GM12875 (cell line): ENCODE results near the gene PLCB3.

Experiments
- H3K4me3 ChIP-seq: one replicate; pipeline ENCODE4 v1.5.1; 2011; ENCODE audit warnings: low read depth, low read length, control low read depth
- TF ChIP-seq, protein P1 (sequence below): IDR thresholded peaks from 2 replicates; pipeline ENCODE4 v1.5.1; 2011; ENCODE audit warnings: low read depth, mild to moderate bottlenecking, control low read depth, inconsistent platforms, low read length, moderate library complexity, borderline replicate concordance; ENCODE audit not compliant: insufficient read depth

Gene PLCB3

DNA sequence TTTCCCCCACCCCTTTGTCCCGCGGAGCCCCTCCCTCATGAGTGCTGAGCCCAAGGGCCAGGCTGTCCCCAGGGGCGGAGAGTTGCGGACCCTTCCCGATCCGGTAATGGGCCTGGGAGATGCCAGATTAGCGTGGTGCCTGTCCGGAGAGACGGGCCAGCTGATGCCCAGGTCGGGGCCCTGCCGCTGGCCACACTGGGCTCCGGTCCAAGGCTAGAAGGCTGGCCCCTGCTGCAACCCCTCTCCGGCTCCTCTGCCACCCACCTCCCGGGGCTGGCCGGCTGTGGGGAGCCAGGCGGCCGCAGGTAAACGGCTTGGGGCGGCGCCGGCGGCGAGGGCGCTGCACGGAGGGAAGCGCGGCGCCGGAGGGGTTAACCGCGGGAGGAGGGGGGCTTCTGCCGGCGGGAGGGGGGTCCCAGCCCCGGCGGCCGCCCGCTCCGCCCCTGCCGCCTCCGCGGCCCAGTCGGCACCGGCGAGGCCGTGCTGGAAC is 40.0 kb downstream of the PLCB3 start, which contains the start of gene KCNK4:
Gene KCNK4 (plus strand): TSS at position 41 of the 490 bp plus-strand sequence. CDS start 1,717 bp downstream, outside the sequence.
- TF ChIP-seq, protein P1, sequence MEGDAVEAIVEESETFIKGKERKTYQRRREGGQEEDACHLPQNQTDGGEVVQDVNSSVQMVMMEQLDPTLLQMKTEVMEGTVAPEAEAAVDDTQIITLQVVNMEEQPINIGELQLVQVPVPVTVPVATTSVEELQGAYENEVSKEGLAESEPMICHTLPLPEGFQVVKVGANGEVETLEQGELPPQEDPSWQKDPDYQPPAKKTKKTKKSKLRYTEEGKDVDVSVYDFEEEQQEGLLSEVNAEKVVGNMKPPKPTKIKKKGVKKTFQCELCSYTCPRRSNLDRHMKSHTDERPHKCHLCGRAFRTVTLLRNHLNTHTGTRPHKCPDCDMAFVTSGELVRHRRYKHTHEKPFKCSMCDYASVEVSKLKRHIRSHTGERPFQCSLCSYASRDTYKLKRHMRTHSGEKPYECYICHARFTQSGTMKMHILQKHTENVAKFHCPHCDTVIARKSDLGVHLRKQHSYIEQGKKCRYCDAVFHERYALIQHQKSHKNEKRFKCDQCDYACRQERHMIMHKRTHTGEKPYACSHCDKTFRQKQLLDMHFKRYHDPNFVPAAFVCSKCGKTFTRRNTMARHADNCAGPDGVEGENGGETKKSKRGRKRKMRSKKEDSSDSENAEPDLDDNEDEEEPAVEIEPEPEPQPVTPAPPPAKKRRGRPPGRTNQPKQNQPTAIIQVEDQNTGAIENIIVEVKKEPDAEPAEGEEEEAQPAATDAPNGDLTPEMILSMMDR, result no peak
- no peak within 1 kb of the TSS for H3K4me3 ChIP-seq

GRCh38 chr11:64291752-64292459 is 40.6 kb downstream of the PLCB3 start:
- TF ChIP-seq, protein P1, result no peak
- no peak overlapping the region for H3K4me3 ChIP-seq

DNA sequence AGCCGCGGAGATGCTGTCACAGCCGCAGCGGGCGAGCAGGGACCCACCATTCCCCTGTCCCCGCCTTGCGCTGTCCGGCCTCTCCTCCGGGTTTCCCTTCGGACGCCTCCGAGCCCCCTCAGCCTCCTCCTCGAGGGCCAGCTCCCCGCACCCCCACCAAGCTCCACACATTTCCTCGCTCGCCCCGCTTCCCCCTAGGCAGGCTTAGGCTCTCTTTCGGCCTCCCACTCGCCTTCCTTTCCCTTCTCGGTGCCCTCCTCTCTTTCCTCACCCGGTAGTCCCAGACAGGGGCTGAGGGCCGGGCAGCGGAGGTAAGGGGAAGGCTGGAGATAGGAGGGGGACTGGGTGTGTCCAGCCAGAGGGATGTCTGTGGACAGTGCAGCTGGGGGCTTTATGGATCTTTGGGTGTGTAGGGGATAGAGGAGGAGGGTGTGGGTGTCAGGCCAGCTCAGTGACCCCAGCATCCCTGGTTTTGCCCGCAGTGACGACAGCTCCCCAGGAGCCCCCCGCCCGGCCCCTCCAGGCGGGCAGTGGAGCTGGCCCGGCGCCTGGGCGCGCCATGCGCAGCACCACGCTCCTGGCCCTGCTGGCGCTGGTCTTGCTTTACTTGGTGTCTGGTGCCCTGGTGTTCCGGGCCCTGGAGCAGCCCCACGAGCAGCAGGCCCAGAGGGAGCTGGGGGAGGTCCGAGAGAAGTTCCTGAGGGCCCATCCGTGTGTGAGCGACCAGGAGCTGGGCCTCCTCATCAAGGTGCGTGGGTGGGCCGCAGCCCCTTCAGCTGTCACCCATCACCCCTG is 41.3 kb downstream of the PLCB3 start:
- no peak overlapping the region for H3K4me3 ChIP-seq
- TF ChIP-seq, protein P1, result no peak

- TF ChIP-seq, protein P1, result no peak
- H3K4me3 ChIP-seq, result no peak overlapping the region
Measured at GRCh38 chr11:64294774-64295173, 43.4 kb downstream of the PLCB3 start.

GRCh38 chr11:64295760-64296159 is 44.4 kb downstream of the PLCB3 start:
- TF ChIP-seq, protein P1, result no peak
- no peak overlapping the region for H3K4me3 ChIP-seq

DNA sequence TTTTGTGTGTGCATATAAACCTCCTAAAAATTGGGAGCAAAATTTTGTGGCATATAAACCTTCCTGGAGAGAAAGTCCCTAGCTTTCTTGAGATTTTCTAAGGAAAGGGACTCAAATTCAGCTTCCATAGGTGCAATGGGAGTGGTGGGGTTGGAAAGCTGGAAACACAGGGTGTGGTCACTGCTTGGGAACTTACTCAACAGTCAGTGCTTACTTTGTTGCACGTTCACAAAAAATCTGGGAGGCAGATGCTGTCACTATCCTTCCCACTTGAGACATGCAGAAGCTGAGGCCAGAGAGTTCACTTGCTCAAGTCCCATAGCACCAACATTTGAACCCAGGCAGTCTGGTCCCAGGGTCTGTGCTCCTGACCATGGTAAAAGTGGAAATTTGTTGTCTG is 44.9 kb downstream of the PLCB3 start:
- TF ChIP-seq, protein P1, result no peak
- no peak overlapping the region for H3K4me3 ChIP-seq
